ENCODE results near the gene POU5F1.

DNA sequence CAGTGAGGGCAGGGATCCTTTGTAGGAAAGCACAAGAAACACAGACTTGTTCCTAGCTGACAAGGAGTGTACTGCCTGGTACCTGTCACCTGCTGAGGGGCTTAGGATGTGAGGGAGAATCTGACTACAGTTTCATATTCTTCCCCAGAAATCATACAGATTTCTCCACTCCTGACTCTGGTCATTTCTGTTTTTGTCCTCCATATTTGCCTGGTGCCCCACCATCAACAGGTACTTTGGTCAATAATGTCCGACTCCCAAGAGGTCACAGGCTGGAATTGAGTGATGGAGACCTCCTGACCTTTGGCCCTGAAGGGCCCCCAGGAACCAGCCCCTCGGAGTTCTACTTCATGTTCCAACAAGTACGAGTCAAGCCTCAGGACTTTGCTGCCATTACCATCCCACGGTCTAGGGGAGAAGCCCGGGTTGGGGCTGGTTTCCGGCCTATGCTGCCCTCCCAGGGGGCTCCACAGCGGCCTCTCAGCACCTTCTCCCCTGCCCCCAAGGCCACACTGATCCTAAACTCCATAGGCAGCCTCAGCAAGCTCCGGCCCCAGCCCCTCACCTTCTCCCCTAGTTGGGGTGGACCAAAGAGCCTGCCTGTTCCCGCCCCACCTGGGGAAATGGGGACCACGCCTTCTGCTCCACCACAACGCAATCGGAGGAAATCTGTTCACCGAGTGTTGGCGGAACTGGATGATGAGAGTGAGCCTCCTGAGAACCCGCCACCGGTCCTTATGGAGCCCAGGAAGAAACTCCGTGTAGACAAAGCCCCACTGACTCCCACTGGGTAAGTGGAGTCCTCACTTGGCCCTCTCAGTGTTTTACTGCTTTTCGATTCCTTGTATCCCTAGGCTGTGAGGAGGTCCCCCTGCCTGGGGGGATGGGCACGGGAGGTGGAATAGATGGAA, 9.0 kb downstream of the POU5F1 start:
- TF ChIP-seq, protein P1, sequence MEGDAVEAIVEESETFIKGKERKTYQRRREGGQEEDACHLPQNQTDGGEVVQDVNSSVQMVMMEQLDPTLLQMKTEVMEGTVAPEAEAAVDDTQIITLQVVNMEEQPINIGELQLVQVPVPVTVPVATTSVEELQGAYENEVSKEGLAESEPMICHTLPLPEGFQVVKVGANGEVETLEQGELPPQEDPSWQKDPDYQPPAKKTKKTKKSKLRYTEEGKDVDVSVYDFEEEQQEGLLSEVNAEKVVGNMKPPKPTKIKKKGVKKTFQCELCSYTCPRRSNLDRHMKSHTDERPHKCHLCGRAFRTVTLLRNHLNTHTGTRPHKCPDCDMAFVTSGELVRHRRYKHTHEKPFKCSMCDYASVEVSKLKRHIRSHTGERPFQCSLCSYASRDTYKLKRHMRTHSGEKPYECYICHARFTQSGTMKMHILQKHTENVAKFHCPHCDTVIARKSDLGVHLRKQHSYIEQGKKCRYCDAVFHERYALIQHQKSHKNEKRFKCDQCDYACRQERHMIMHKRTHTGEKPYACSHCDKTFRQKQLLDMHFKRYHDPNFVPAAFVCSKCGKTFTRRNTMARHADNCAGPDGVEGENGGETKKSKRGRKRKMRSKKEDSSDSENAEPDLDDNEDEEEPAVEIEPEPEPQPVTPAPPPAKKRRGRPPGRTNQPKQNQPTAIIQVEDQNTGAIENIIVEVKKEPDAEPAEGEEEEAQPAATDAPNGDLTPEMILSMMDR (IDR thresholded peaks at IDR 0.05 in 8 of 11, conservative IDR thresholded peaks at IDR 0.05 in 3 of 11): no peak
- TF ChIP-seq POLR2A (IDR thresholded peaks at IDR 0.05) (no peak), POLR2AphosphoS5 (IDR thresholded peaks at IDR 0.05) (no peak)

Data from spleen (tissue), 7 donors.